Measurements from ENCODE around the gene NRL.
A peak's percentile ranks its signal among the peaks of the same experiment; 100 is the strongest.

DNA sequence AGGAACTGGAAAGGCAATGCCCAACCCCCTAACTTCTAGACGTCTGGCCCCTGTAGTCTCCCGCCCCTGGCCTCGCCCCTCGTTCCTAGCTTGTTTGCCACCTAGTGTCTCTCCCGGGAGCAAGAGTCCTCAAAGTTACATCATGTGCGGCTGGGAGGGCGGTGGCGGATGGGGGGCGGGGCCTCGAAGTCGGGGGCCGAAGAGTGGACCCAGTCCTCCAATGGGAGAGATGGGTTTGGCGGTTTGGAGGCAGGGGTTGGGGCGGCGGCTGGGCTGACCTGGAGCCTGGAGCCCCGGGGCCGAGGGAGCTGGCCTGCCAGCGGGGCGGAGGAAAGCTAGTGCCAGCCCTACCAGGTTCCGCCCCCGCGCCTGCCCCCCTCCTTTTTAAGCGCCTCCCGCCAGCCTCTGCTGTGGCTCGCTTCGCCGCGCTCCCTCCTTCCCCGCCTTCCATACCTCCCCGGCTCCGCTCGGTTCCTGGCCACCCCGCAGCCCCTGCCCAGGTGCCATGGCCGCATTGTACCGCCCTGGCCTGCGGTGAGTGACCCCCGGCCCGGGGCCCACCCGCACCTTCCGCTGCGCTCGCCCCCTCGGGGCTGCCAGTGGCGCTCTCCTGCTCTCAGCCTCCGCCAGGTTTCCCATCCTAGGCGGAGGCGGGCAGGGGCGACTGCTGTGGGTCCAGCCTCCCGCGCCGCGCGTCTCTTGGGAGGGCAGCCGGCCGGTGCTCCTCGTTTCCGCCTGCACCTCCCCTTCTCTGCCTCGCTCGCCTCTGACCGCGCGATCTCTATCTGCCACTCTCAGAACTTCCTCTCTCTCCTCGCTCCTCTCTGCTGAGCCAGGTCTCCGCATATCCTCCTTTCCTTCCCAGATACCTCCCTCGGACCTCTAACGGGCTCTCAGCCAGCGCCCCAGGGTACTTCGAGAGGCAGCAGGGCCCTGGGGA, 20.6 kb downstream of the NRL start, which contains the start of gene PCK2:
- peak; percentile 98 for TF ChIP-seq POLR2A (IDR thresholded peaks at IDR 0.05)
- TF ChIP-seq, protein P1, sequence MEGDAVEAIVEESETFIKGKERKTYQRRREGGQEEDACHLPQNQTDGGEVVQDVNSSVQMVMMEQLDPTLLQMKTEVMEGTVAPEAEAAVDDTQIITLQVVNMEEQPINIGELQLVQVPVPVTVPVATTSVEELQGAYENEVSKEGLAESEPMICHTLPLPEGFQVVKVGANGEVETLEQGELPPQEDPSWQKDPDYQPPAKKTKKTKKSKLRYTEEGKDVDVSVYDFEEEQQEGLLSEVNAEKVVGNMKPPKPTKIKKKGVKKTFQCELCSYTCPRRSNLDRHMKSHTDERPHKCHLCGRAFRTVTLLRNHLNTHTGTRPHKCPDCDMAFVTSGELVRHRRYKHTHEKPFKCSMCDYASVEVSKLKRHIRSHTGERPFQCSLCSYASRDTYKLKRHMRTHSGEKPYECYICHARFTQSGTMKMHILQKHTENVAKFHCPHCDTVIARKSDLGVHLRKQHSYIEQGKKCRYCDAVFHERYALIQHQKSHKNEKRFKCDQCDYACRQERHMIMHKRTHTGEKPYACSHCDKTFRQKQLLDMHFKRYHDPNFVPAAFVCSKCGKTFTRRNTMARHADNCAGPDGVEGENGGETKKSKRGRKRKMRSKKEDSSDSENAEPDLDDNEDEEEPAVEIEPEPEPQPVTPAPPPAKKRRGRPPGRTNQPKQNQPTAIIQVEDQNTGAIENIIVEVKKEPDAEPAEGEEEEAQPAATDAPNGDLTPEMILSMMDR (IDR thresholded peaks at IDR 0.05), result peak in 3 of 5 experiments; percentile 25 to 45 (median 31)

All from transverse colon (tissue), 3 donors.